ENCODE measurements around the gene PIAS1.

GRCh38 chr15:68210409-68210756, 156.3 kb downstream of the PIAS1 start:
- TF ChIP-seq CTCF (IDR thresholded peaks at IDR 0.05) (no peak), POLR2A (IDR thresholded peaks at IDR 0.05) (no peak)
